GM19023 (cell line): ENCODE data around the gene DNAJC22.
"Not testable (repeated sequence)": the region's sequence is repeated elsewhere in the genome, so short reads cannot be mapped to it uniquely, and the experiment has no call there.

Experiments used
- ATAC-seq: cut with Tn5 transposase; IDR thresholded peaks from one replicate; pipeline ENCODE4 v1.9.1; 2021; ENCODE audit warnings: mild to moderate bottlenecking, moderate library complexity; ENCODE audit not compliant: unreplicated experiment

The DNAJC22 gene

GRCh38 chr12:49367381-49368239 is 20.9 kb downstream of the DNAJC22 start, which contains the start of gene SPATS2:
SPATS2 (plus strand) TSS chr12:49367462; CDS start chr12:49461013, 93,551 bp downstream.
- ATAC-seq = peak; percentile 0

GRCh38 chr12:49368240-49368600 is 21.5 kb downstream of the DNAJC22 start:
- no peak for ATAC-seq

- ATAC-seq = no peak
Measured at GRCh38 chr12:49369411-49370145, 22.9 kb downstream of the DNAJC22 start.

GRCh38 chr12:49370539-49370938 is 23.9 kb downstream of the DNAJC22 start:
- no peak for ATAC-seq

GRCh38 chr12:49375406-49375805 is 28.7 kb downstream of the DNAJC22 start:
- ATAC-seq = peak; percentile 54

- ATAC-seq = no peak
Measured at GRCh38 chr12:49377386-49377785, 30.7 kb downstream of the DNAJC22 start.

- ATAC-seq = not testable (repeated sequence)
Measured at GRCh38 chr12:49380184-49380583, 33.5 kb downstream of the DNAJC22 start.

- no peak for ATAC-seq
Measured at GRCh38 chr12:49388682-49389386, 42.1 kb downstream of the DNAJC22 start.

- no peak for ATAC-seq
Measured at GRCh38 chr12:49389387-49389703, 42.7 kb downstream of the DNAJC22 start.

GRCh38 chr12:49397000-49397399 is 50.3 kb downstream of the DNAJC22 start:
- no peak for ATAC-seq

- no peak for ATAC-seq
Measured at GRCh38 chr12:49400304-49400703, 53.6 kb downstream of the DNAJC22 start.
